OCI-LY3 (cell line): ENCODE measurements around the gene EIF2B2.

Experiments used
- H2AFZ ChIP-seq: fragments of 200-600, 300-600 bp; shearing (Covaris generic); 2 replicates; pipeline ENCODE4 v1.6.0; 2014; ENCODE audit warnings: antibody characterized with exemption, low read depth, low read length
- H3K27ac ChIP-seq: fragments of 200-600, 300-600 bp; sonication (generic); 2 replicates; pipeline ENCODE4 v1.5.1; 2014; ENCODE audit warnings: mild to moderate bottlenecking, low read length, moderate library complexity, mixed read lengths
- H3K27me3 ChIP-seq: fragments of 200-600, 300-600 bp; sonication (generic); 2 replicates; pipeline ENCODE4 v1.6.1; 2014; ENCODE audit warnings: low read depth, low read length, mixed read lengths
- H3K36me3 ChIP-seq: fragments of 200-600, 300-600 bp; sonication (generic); replicated peaks from 2 replicates; pipeline ENCODE3; 2014; ENCODE audit warnings: low read depth, low read length, mixed read lengths
- H3K4me1 ChIP-seq: fragments of 300-600, 200-600 bp; sonication (generic); 2 replicates; pipeline ENCODE4 v1.6.1; 2014; ENCODE audit warnings: low read length, mixed read lengths
- H3K4me2 ChIP-seq: fragments of 200-600, 300-600 bp; sonication (generic); 2 replicates; pipeline ENCODE4 v1.6.1; 2014; ENCODE audit warnings: low read length, mixed read lengths
- H3K4me3 ChIP-seq: fragments of 300-600, 200-600 bp; sonication (generic); 2 replicates; pipeline ENCODE4 v1.5.1; 2014; ENCODE audit warnings: antibody characterized with exemption, mild to moderate bottlenecking, low read length, moderate library complexity
- H3K79me2 ChIP-seq: fragments of 300-600, 200-600 bp; shearing (Covaris generic); 2 replicates; pipeline ENCODE4 v1.6.1; 2014; ENCODE audit warnings: mild to moderate bottlenecking, low read length, mixed read lengths
- H3K9ac ChIP-seq: fragments of 300-600, 200-600 bp; shearing (Covaris generic); 2 replicates; pipeline ENCODE4 v1.6.0; 2014; ENCODE audit warnings: mild to moderate bottlenecking, low read length, moderate library complexity
- H3K9me3 ChIP-seq: fragments of 200-600, 300-600 bp; shearing (Covaris generic); 2 replicates; pipeline ENCODE4 v1.6.1; 2014; ENCODE audit warnings: low read length, mixed read lengths; ENCODE audit not compliant: insufficient read depth
- H4K20me1 ChIP-seq: fragments of 200-600, 300-600 bp; sonication (generic); 2 replicates; pipeline ENCODE4 v1.6.1; 2016; ENCODE audit warnings: low read length, mixed read lengths; ENCODE audit not compliant: insufficient read depth
- CTCF ChIP-seq: fragments of 200-600, 300-600 bp; sonication (generic); IDR thresholded peaks from 2 replicates; pipeline ENCODE4 v1.5.1; 2014; ENCODE audit warnings: antibody characterized with exemption, low read length, low read depth
- EZH2phosphoT487 ChIP-seq: fragments of 200-600 bp; shearing (Covaris generic); IDR thresholded peaks from 2 replicates; pipeline ENCODE4 v1.6.1; 2018; ENCODE audit warnings: antibody characterized with exemption, mixed run types, low read depth

EIF2B2 gene

GRCh38 chr14:74968811-74969210 is 33.9 kb upstream of the EIF2B2 start:
- H3K27me3 ChIP-seq = no peaks in the 10 kb centered on the region
- H4K20me1 ChIP-seq = no peaks in the 10 kb centered on the region
- H3K4me1 ChIP-seq = peaks cover 4% of the 10 kb centered on the region
- no peaks in the 10 kb centered on the region for H3K36me3 ChIP-seq
- H3K27ac ChIP-seq = no peak overlapping the region
- H3K9me3 ChIP-seq = no peaks in the 10 kb centered on the region
- no peak overlapping the region for H3K4me2 ChIP-seq
- H3K9ac ChIP-seq = no peak overlapping the region
- H2AFZ ChIP-seq = no peak overlapping the region
- no peak overlapping the region for H3K4me3 ChIP-seq
- no peak for TF ChIP-seq EZH2phosphoT487
- no peaks in the 10 kb centered on the region for H3K79me2 ChIP-seq

DNA sequence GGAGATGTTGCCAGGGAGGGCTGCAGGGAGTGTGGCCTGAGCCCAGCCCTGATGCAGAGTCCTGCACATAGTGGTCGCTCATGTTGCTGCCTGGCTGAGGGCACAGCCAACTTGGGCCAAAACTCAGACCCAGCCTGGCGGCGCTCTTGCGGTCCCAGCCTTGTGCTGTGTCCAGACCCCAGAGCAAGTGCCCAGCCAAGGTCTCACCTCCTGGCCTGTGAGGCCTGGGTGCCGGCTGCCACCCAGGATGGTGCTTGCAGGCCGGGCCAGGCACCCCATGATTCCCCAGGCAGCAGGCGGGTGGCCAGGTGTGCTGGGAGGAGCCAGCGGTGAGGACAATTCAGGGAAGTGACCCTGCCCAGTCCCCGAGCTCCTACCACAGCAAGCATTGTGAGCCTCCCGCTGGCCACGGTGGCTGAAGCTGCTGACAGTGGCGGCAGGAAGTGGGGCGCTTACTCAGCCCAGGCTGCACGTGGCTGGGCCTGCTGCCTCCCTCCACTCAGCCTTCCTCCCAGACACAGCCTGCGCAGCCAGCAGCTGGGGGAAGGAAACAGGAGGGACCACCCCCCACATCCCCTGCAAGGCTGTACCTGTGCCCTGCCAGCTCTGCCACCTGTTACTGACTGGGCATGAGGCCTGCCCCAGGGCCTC is 29.6 kb upstream of the EIF2B2 start:
- Histone ChIP-seq H3K27ac (no peak overlapping the region), H3K9me3 (no peaks in the 10 kb centered on the region), H3K4me1 (no peaks in the 10 kb centered on the region), H4K20me1 (no peaks in the 10 kb centered on the region), H3K27me3 (no peaks in the 10 kb centered on the region), H3K36me3 (no peaks in the 10 kb centered on the region), H3K79me2 (no peaks in the 10 kb centered on the region), H3K4me3 (no peak overlapping the region), H2AFZ (no peak overlapping the region), H3K9ac (no peak overlapping the region), H3K4me2 (no peak overlapping the region)
- no peak for TF ChIP-seq CTCF
- no peak for TF ChIP-seq EZH2phosphoT487

DNA sequence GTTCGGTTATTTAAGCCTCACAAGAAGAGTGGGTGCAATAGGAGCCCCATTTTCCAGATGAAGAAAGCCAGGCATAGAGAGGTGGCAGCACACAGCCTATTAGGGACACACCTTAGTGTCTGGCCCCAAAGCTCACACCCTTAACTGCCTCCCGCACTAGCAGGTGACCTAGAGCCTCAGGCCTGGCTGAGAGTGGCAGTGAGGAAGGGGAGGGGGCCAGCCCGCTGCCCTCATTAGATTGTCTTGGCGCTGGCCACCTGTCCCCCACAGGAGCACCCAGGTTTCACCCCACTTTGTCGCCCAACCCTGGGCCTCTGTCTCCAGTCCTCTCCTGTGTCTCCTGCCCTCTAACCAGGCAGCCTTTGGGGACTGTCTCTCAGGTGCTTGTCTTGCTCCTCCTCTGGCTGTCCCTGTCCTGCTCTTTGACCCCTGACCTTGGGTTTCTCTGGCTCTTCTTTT is 28.8 kb upstream of the EIF2B2 start:
- Histone ChIP-seq H3K4me1 (no peaks in the 10 kb centered on the region), H3K27ac (no peak overlapping the region), H2AFZ (no peak overlapping the region), H3K9me3 (no peaks in the 10 kb centered on the region), H3K9ac (no peak overlapping the region), H3K79me2 (no peaks in the 10 kb centered on the region), H3K36me3 (no peaks in the 10 kb centered on the region), H3K27me3 (no peaks in the 10 kb centered on the region), H3K4me2 (no peak overlapping the region), H3K4me3 (no peak overlapping the region), H4K20me1 (no peaks in the 10 kb centered on the region)
- no peak for TF ChIP-seq EZH2phosphoT487
- no peak for TF ChIP-seq CTCF

GRCh38 chr14:74974364-74975058 is 28.2 kb upstream of the EIF2B2 start:
- H4K20me1 ChIP-seq = no peaks in the 10 kb centered on the region
- H3K4me2 ChIP-seq = no peak overlapping the region
- H3K4me3 ChIP-seq = no peak overlapping the region
- H3K9ac ChIP-seq = no peak overlapping the region
- H3K9me3 ChIP-seq = no peaks in the 10 kb centered on the region
- TF ChIP-seq EZH2phosphoT487 = no peak
- H2AFZ ChIP-seq = no peak overlapping the region
- H3K27me3 ChIP-seq = no peaks in the 10 kb centered on the region
- no peaks in the 10 kb centered on the region for H3K36me3 ChIP-seq
- H3K79me2 ChIP-seq = no peaks in the 10 kb centered on the region
- no peaks in the 10 kb centered on the region for H3K4me1 ChIP-seq
- H3K27ac ChIP-seq = no peak overlapping the region

DNA sequence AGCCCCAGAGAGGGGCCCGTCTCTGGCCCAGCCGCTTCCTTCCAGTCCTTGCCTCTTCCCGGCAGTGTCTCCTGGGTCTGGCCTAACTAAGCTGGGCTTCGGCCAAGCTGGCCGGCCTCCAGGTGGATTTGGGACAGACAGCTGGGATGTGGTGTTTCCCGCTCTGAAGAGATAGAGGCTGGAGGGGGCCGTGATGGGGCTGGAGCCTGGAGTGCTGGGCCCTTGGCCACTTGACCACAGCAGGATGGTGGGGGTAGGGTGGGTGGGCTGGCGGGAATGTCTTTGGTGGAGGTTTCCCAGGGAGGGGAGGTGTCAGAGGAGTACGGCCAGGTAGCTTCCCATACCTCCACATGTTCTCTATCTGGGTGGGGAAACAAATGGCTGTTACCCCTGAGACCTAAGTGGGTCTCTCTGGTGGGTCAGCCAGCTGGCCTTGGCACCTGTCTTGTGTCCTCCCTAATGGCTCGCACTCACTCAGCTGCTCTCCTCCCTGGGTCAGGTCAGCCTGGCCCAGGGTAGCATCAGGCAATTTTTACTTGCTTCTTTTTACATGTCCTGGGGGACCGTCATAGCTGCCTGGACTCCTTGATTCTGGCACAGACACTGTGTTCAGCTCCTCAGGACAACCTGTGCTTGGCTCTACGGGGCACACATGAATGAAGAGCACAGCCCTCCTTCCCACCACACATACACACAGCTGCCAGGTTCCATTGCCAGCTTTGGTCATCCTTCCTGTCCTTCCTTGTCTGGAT is 27.5 kb upstream of the EIF2B2 start:
- Histone ChIP-seq H3K9me3 (no peaks in the 10 kb centered on the region), H3K4me2 (no peak overlapping the region), H3K4me3 (no peak overlapping the region), H3K27me3 (no peaks in the 10 kb centered on the region), H3K4me1 (no peaks in the 10 kb centered on the region), H4K20me1 (no peaks in the 10 kb centered on the region), H3K27ac (no peak overlapping the region), H3K36me3 (no peaks in the 10 kb centered on the region), H3K9ac (no peak overlapping the region), H3K79me2 (no peaks in the 10 kb centered on the region), H2AFZ (no peak overlapping the region)
- no peak for TF ChIP-seq EZH2phosphoT487
